Measurements from ENCODE around the gene FAM114A2.

Gene FAM114A2

GRCh38 chr5:153987301-153987700 lies 51.4 kb downstream of the FAM114A2 start:
- no peak for DNase-seq (ENCODE audit: low read depth in 2 of 3, low spot score in 1 of 3)

DNA sequence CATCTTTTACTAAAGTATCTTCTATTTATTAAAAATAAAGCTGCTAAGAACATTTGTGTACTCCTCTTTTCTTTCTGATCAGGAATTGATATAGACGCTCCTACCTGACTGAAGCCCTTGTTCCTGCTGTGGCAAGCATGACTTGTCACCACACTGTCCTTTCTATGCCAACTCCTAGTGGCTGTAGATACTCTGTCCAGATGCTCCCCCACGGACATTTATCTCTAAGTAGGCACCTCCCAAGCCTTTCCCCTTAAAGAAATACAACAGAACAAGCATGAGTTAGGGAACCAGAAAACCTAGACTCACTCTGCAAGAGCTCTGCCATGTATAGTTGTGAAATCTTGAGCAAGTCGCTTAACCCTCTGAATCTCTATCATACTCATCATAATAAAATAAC lies 53.2 kb downstream of the FAM114A2 start:
- no peak for DNase-seq (ENCODE audit: low read depth in 2 of 3, low spot score in 1 of 3)

GRCh38 chr5:153983885-153984284 lies 54.8 kb downstream of the FAM114A2 start:
- no peak for DNase-seq (ENCODE audit: low read depth in 2 of 3, low spot score in 1 of 3)

DNA sequence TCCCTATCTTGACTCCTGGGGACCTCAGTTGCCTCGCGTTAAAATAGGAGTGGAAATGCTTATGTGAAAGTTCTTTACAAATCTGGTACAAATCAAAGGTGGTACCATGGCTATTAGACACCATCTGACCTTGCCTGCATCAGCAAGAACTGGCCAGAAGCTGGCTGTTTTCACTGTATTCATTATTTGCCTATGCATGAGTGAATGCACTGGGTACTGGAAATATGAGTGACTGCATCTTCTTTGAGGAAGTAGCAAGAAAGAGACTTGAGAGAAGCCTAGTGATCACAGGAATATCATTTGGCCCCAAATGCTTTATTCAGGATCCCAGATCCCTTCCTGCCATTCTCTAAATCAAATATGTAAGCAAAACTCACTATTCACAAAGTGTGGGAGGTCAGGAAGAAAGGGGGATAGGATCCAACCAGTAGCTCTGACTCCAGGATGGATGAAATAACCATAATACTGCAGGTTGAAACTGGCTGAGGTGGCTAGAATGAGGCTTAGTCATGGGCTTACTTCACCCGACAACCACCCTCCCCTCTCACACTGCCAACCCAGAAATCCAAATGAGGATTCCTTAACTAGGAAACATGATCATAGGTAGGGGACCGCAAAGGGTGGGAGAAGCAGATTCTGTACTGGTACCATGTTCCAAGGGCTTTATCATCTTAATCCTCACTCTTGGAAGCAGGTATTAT lies 56.7 kb downstream of the FAM114A2 start:
- no peak for DNase-seq (ENCODE audit: low read depth in 2 of 3, low spot score in 1 of 3)

GRCh38 chr5:153979028-153979783 lies 59.5 kb downstream of the FAM114A2 start:
- DNase-seq (ENCODE audit: low read depth in 2 of 3, low spot score in 1 of 3) = no peak

DNA sequence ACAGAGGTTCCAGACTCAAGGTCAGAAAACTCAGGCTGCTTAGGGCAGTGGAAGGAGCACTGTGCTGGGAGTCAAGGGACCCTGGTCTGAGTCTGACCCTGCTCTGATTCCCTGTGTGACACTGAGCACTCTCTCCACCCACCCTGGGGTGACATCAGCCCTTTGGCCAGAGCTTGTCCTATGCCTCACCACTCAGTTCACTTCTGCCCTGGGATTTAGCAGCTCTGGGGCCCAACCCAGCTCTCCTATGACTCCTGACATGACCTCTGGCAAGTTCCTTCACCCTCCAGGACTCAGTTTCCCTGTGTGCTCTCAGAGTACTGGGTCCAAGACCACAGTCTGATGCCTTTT lies 63.9 kb downstream of the FAM114A2 start:
- DNase-seq (ENCODE audit: low read depth in 2 of 3, low spot score in 1 of 3) = no peak

DNA sequence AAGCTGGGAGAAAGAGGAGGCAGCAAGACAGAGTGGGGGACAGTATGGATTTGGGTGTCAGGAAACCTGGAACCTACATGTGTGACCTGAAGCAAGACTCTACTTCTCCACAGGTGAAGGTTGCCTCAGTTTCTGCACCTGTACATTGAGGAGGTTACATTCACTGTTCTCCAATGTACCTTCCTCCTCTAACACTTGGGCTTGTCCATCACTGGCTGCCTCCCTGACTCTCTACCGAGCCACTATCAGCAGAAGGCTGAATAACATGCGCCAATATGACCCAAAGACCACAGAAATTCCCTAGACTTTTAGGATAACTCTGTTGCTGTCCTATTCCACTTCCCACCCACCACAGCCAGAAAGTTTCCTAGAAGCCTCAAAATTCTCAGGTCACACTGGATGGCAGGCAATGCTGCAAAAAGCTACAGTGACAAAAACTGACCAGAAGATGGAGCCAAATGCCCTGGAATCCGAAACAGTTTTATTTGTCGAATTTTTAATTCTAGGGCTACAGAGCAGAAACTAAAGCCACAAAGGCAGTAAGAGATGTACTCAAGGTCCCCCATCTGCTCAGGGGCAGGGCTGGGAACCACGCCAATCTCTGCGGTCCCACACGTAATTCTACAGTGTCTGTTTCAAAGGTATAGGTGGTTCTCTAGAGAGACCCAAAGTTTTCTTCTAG lies 64.4 kb downstream of the FAM114A2 start:
- DNase-seq (ENCODE audit: low read depth in 2 of 3, low spot score in 1 of 3) = peak in 1 of 3 donors; percentile 33

- DNase-seq (ENCODE audit: low read depth in 2 of 3, low spot score in 1 of 3) = no peak
Measured at GRCh38 chr5:153972240-153972639, 66.5 kb downstream of the FAM114A2 start.

DNA sequence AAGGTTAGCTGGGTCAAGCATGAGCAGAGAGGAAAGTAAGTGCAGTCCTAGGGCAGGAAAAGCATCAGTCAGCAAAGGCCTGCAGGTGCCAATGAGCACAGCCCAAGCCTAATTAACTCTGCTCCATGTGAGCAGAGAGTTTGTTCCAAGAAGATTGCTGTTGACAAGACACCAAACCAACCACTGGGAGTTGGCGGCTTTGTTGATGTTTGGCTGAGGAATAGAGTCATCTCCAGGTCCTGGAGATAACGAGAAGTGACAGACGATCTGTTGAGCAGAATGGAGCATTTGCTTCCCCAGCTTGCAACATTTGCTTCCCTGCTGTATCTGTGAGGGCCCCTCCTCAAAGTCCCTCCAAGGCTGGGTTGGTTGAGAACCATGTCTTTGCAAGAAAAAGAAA lies 68.2 kb downstream of the FAM114A2 start:
- no peak for DNase-seq (ENCODE audit: low read depth in 2 of 3, low spot score in 1 of 3)

GRCh38 chr5:153969563-153969895 lies 69.2 kb downstream of the FAM114A2 start:
- no peak for DNase-seq (ENCODE audit: low read depth in 2 of 3, low spot score in 1 of 3)

GRCh38 chr5:153968761-153969562 lies 69.7 kb downstream of the FAM114A2 start:
- DNase-seq (ENCODE audit: low read depth in 2 of 3, low spot score in 1 of 3) = no peak

GRCh38 chr5:153964880-153965645 lies 73.6 kb downstream of the FAM114A2 start:
- DNase-seq (ENCODE audit: low read depth in 2 of 3, low spot score in 1 of 3) = peak; percentile 13 to 32 (median 26)

DNA sequence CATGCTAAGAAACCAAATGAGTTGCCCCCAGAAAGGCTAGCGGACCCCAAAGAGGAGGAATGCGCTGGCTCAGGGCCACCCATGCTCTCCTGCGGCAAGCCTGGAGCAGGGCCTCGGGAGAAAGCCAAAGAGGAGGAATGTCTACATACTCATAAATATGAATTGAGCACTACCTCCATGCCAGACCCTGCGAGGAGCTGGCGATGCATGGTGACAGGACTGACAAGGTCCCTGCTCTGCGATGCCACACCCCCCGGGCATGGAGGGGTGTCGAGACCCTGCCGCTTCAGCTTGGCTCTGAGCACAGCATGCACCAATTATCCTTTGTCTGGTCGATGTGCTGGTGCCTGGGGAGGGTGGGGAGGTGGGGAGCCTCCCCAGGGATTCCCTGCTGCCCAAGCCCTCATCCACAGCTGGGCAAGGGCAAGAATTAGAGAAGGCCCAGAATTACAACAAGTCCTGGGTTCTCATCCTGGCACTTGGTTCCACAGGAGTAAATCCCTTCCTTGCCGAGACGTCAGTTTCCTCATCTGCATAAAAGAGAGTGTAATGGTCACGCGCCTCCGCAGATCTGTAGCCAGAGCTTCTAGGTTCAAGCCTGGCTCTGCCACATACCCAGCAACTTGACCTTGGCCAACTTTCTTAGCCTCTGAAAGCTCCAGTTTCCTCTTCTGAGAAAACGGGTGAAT lies 74.4 kb downstream of the FAM114A2 start:
- DNase-seq (ENCODE audit: low read depth in 2 of 3, low spot score in 1 of 3) = no peak

DNA sequence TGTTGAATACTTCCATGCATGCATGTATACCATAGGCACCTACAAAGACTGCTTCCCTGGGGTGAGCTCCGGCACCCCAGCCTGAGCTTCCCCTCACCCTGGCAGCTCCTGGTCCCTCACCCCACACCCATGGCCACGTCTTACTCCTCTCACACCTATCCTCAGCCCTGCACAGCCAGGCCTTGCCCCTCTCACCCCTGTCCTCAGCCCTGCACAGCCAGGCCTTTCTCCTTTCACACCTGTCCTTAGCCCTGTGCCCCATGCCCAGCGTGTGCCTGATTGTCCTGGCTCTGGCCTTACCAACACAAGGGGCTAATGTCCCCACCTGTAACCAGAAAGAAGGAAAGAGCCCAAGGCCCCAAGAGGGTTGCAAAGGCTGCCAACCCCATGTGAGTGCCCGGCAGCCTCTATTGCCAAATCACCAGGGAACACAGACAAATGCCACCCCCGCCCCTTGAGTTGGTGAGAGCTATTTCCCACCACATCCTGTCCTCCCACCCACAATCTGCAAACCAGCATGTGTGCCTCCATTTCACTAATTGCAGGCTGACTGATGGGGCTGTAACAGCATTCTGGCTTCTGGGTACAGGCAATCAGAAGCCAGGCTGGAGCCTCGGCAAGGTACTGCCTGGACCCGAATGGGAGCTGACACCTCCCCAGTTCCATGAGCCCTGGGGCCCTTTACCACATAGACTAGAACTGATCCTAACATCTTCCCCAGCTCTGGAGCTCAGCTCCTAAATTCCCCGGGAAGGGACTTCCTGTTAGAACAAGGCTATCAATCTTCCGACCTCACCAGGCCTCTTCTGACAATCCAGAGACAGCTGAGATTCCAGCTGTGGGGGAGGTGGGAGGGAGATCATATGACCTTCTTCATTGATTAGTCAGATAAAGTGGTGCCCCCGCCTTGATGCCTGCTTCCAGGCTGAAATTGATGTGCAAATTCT lies 78.2 kb downstream of the FAM114A2 start:
- peak in 1 of 3 donors; percentile 9 for DNase-seq (ENCODE audit: low read depth in 2 of 3, low spot score in 1 of 3)

GRCh38 chr5:153959134-153959957 lies 79.4 kb downstream of the FAM114A2 start:
- no peak for DNase-seq (ENCODE audit: low read depth in 2 of 3, low spot score in 1 of 3)

DNA sequence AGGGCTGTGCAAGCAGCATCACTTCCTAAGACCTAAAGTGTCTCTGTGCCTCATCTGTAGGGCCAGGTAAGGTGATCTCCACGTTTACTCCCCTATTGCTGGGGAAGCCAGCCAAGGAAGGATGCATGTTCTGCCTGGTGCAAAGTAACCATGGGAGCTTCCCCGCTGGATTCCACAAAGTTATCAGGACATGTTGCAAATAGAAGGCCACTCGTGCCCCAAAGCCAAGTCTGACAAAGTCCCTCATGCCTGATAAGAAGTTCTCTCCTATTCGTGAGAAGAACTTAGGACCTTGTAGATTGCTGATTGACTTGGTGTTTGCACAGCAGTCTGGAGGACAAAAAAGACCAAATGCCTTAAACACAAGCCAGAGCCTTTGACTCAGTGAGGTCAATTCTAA lies 81.5 kb downstream of the FAM114A2 start:
- DNase-seq (ENCODE audit: low read depth in 2 of 3, low spot score in 1 of 3) = no peak

DNA sequence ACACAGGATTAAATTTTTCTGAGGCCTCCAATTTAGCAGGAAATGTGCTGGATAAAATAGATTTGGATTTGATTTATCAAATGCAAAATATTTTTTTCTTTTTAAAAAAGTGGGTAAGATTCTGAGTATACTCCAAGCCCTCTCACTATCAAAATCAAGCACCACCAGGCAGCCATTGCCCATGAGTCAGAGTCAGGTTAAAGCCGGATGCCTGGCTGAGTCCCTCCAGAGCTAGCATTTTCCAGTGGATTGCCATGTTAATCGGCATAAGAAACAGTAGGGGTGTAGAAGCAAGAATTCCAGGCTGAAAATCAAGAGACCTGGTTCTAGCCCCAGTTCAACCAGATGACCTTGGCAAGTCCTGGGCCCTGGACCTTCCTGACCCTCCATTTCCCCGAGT lies 85.3 kb downstream of the FAM114A2 start:
- no peak for DNase-seq (ENCODE audit: low read depth in 2 of 3, low spot score in 1 of 3)

DNA sequence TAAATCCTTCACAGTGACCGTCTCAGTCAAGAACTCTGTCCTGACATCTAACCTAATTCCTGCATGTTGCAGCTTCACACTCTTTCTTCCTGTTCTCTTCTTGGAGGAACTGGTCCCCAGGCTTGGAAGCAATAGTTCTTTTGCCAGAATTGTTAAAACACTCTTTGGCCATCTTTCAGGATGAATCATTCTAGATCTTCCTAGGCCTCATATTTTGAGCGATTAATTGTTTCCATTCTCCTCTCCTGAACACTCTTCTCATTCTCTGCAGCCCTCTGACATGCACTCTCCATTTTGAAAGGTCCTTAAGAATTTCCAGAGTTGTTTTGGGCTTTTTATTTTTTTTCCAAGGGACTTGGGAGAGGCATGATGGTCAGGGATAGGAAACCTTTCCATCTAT lies 85.8 kb downstream of the FAM114A2 start:
- DNase-seq (ENCODE audit: low read depth in 2 of 3, low spot score in 1 of 3) = no peak
